Left ventricle myocardium superior (tissue), 1 donor: Measurements from ENCODE around the gene TMPRSS11D. TPM values are rescaled to one million over a fixed set of nuclear protein-coding genes. Genes with fewer than 3 reads are reported as not detected.

Experiments used
- ATAC-seq: fragments of 200-7000 bp; cut with Tn5 transposase; one replicate; pipeline ENCODE4 v1.9.1; 2020; ENCODE audit warnings: mild to moderate bottlenecking, moderate library complexity
- DNase-seq: peaks from one replicate; pipeline ENCODE4 v3.0.0-alpha.2; 2020
- intact Hi-C: fragments of 100-400 bp; cut with micrococcal nuclease; formaldehyde crosslinking; loops from one replicate; pipeline ENCODE4 v1.11.0; 2022
- total RNA-seq: library from RNA; stranded (reverse); fragmentation: NEBNext Ultra II Directional; extraction: Animal tissue kit (Norgen Biotek cat#: 25700); gene quantifications from one replicate; pipeline ENCODE4 v1.2.1, GENCODE V29; 2021
- donor health status: DM: no; HTN: yes; CAD: no; lungs with severe emphysema.

Gene TMPRSS11D
- total RNA-seq, 1 donor from 2014 or later = not detected

DNA sequence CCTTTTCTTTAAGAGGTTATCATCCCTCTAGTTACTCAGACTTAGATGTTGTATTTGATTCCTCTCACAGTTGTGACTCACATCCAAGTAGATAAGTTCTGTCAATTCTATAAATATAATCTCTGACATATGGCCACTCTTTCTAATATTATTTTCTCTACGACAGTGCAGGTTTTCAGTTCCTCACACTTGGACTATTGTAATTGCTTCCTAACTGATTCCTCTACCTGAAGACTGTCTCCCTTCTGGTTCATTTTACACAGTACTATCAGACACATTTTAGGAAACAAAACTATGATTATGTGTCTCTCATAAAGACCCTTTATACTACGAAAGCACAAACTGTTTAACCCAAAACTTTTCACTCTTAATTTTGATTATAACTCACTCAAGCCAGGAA is 98.3 kb downstream of the TMPRSS11D start:
- ATAC-seq = no peak

DNA sequence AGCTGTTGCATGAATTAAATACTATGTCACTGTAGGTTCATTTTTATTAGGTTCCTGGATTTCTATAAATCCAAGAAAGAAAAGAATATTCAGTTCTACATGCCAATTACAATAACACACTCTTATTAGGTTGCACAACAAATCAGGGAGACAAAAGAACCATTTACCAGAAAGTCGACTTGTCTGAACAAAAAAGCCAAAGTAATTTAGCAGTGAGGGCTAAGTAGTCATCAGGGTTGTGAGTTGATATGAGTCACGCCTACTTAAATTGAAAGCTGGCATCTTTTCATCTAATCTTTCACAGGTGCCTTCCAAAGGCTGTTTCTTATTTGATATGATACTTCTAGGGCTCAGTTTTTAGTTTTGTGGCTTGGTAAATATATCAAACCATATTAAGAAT is 104.2 kb downstream of the TMPRSS11D start:
- ATAC-seq = no peak
- intact Hi-C loops = no loop called here
- no peak for DNase-seq

More for the DNA sequence above, 98.3 kb downstream of the TMPRSS11D start:
- DNase-seq = no peak
- intact Hi-C loops = no loop called here

DNA sequence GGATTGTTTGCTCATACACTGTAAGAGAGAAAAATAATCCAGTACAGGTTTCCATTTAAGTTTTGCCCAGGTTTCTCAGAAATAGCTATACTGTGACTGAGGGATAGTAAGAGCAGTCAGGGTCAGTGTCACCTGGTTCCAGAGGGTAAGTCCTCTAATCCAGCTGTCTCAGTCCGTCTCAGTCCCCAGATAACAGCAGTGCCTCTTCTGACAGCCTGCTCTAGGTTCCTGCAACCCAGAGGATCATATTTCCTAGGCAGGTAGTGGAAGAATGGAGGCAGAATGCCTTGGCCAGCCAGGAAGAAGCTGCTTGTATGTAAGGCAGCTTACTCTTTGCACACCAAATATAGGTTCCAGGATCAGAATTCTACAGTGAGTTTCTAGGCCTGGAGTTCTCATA is 107.1 kb downstream of the TMPRSS11D start:
- intact Hi-C loops = no loop called here
- ATAC-seq (no peak), DNase-seq (no peak)

Other genes starting within 250 kb of the TMPRSS11D start
- gene UBA6, start 182.8 kb downstream of the TMPRSS11D start, total RNA-seq = 19.1 TPM
- not detected for gene GNRHR, start 129.6 kb downstream of the TMPRSS11D start, total RNA-seq
- gene TMPRSS11A, start 79.5 kb upstream of the TMPRSS11D start, total RNA-seq = not detected
- gene TMPRSS11F, start 245.9 kb upstream of the TMPRSS11D start, total RNA-seq = not detected